Liver (tissue), 9 donors: ENCODE measurements around the gene CAPN2. TPM values are rescaled to one million over a fixed set of nuclear protein-coding genes. Genes with fewer than 3 reads are reported as not detected.

Experiments used
- DNase-seq: peaks from one replicate; pipeline ENCODE4 v3.0.0-alpha.2; 2017; ENCODE audit warnings: low spot score
- H3K27ac ChIP-seq, 2 donors: one replicate each; pipeline ENCODE4 v1.7.0; 2013; ENCODE audit warnings: inconsistent platforms in 2 of 2, low read length in 2 of 2, control low read depth in 1 of 2, low read depth in 1 of 2, mild to moderate bottlenecking in 1 of 2
- H3K27me3 ChIP-seq, 4 donors: one replicate each; pipeline versions ENCODE4 v1.6.1 to v1.7.0; 2013; ENCODE audit warnings: low read length in 3 of 4, inconsistent platforms in 1 of 4, mild to moderate bottlenecking in 1 of 4, moderate library complexity in 1 of 4; ENCODE audit not compliant: control insufficient read depth in 4 of 4, insufficient read depth in 4 of 4
- H3K36me3 ChIP-seq, 4 donors: one replicate each; pipeline versions ENCODE4 v1.6.1 to v1.7.0; 2013; ENCODE audit warnings: low read length in 3 of 4, mild to moderate bottlenecking in 3 of 4, low read depth in 1 of 4, moderate library complexity in 1 of 4; ENCODE audit not compliant: control insufficient read depth in 4 of 4, insufficient read depth in 3 of 4
- H3K4me1 ChIP-seq, 4 donors: one replicate each; pipeline versions ENCODE4 v1.6.1 to v1.7.0; 2013; ENCODE audit warnings: low read length in 3 of 4, mild to moderate bottlenecking in 3 of 4, moderate library complexity in 1 of 4; ENCODE audit not compliant: control insufficient read depth in 4 of 4, insufficient read depth in 4 of 4
- H3K4me3 ChIP-seq, 3 donors: one replicate each; pipeline versions ENCODE4 v1.6.1 to v1.7.0; 2013; ENCODE audit warnings: low read length in 3 of 3, control low read depth in 1 of 3, low read depth in 1 of 3, mild to moderate bottlenecking in 1 of 3
- H3K9ac ChIP-seq, 2 donors: one replicate each; pipeline ENCODE4 v1.7.0; 2013; ENCODE audit warnings: low read length in 2 of 2, mild to moderate bottlenecking in 2 of 2, moderate library complexity in 2 of 2, control low read depth in 1 of 2, low read depth in 1 of 2
- H3K9me3 ChIP-seq, 4 donors: one replicate each; pipeline versions ENCODE4 v1.6.1 to v1.7.0; 2013; ENCODE audit warnings: low read length in 3 of 4; ENCODE audit not compliant: control insufficient read depth in 4 of 4
- EGR1 ChIP-seq, 2 donors: IDR thresholded peaks; 2 replicates each; pipeline ENCODE4 v1.6.1; 2016 to 2018; ENCODE audit warnings: antibody characterized with exemption in 2 of 2, low read depth in 2 of 2
- FOXA2 ChIP-seq: IDR thresholded peaks from 2 replicates; pipeline ENCODE4 v1.6.1; 2016; ENCODE audit warnings: antibody characterized with exemption
- HNF4A ChIP-seq, 2 donors: conservative IDR thresholded peaks; 2 replicates each; pipeline ENCODE4 v1.6.1; 2016; ENCODE audit warnings: antibody characterized with exemption in 2 of 2, mild to moderate bottlenecking in 2 of 2
- JUND ChIP-seq, 2 donors: IDR thresholded peaks; 2 replicates each; pipeline ENCODE4 v1.6.1; 2016; ENCODE audit warnings: antibody characterized with exemption in 2 of 2
- RAD21 ChIP-seq, 2 donors: IDR thresholded peaks; 2 replicates each; pipeline ENCODE4 v1.6.1; 2016; ENCODE audit warnings: antibody characterized with exemption in 2 of 2, mild to moderate bottlenecking in 2 of 2
- SP1 ChIP-seq: IDR thresholded peaks from 2 replicates; pipeline ENCODE4 v1.6.1; 2018; ENCODE audit warnings: antibody characterized with exemption, mild to moderate bottlenecking
- TAF1 ChIP-seq: conservative IDR thresholded peaks from 2 replicates; pipeline ENCODE4 v1.6.1; 2016; ENCODE audit warnings: antibody characterized with exemption, mild to moderate bottlenecking
- YY1 ChIP-seq: IDR thresholded peaks from 2 replicates; pipeline ENCODE4 v1.6.1; 2016; ENCODE audit warnings: antibody characterized with exemption, mild to moderate bottlenecking
- ZBTB33 ChIP-seq: IDR thresholded peaks from 2 replicates; pipeline ENCODE4 v1.6.1; 2016; ENCODE audit warnings: antibody characterized with exemption
- WGBS: extraction: QIAGEN DNeasy Blood & Tissue Kit; methylation state at CpG from one replicate; pipeline ENCODE4 v1.1.7; 2013; 5-methylcytosine and 5-hydroxymethylcytosine counted together
- polyA plus RNA-seq, 2 donors: library from polyadenylated mRNA; stranded (reverse) in 1 of 2; unstranded in 1 of 2; fragments of 200-250 nt in 1 of 2; fragments of >200 nt in 1 of 2; fragmentation: Nextera tagmentation in 1 of 2; extraction: Ambion mirVana in 1 of 2; gene quantifications; one replicate each; pipeline versions ENCODE4 v1.2.1 to v1.2.3, GENCODE V29; 2013 to 2015
- total RNA-seq, 2 donors: library from RNA; depleted of rRNA; stranded (reverse); fragments of >200 nt; gene quantifications; one replicate each; pipeline ENCODE4 v1.2.3, GENCODE V29; 2014
- TF ChIP-seq, protein P1 (sequence below): fragments of 150-350 bp; IDR thresholded peaks from 2 replicates; pipeline ENCODE4 v1.5.1; 2017; ENCODE audit warnings: improper control_type of control experiment, low read depth, low read length; ENCODE audit not compliant: missing input control
- TF ChIP-seq, protein P2 (sequence below): IDR thresholded peaks from 2 replicates; pipeline ENCODE4 v1.6.1; 2016; ENCODE audit warnings: antibody characterized with exemption
- TF ChIP-seq, protein P3 (sequence below): IDR thresholded peaks from 2 replicates; pipeline ENCODE4 v1.6.1; 2016; ENCODE audit warnings: antibody characterized with exemption, mild to moderate bottlenecking
- donor health status: healthy.
- donor health status: healthy.
- donor health status: healthy.
- donor health status: healthy.
- donor health status: healthy.

Gene CAPN2
- total and polyA plus RNA-seq, 4 donors = 11.2 to 20.7 (median 15.5) TPM

- TF ChIP-seq TAF1 (no peak), FOXA2 (peak; percentile 93), EGR1 (IDR thresholded peaks at IDR 0.05; ENCODE audit: low read depth in 2 of 2) (peak; percentile 96 to 99)
These were observed 8.7 kb downstream of the CAPN2 start (continued) for GRCh38 chr1:223720971-223721591.

DNA sequence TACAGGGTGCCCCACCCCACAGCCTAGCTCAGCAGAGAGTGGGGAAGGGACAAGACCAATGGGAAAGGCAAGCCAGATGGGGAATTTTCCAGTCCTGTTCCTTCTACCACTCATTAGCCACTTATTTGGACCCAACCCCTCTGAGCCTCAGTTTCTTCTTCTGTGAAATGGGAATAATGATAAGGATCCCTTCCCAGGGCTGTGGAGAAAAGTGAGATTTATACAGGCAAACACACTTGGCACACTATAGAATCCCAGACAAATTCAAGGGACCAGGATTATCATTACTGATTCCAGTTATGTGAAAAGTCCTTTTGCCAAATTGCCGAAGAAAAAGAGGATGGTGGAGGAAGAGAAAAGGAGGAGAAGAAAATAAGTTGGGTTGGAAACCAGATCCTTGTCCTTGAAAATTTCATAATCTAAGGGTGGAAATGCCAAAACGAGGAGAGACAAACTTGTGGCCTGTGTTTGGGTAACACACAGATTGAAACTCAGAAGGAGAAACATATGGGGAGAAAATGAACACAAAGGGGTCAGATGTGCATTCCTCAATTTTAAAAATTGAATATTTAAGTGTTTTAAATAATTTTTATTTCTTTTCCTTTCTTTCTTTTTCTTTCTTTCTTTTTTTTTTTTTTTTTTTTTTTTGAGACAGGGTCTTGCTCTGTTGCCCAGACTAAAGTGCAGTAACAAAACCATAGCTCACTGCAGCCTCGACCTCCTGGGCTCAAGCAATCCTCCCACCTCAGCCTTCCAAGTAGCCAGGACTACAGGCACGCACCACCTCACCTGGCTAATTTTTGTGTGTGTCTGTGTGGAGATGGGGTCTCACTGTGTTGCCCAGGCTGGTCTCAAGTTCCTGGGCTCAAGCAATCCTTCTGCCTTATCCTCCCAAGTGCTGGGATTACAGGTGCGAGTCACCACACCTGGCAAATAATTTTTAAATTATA lies 9.6 kb downstream of the CAPN2 start:
- no peak for TF ChIP-seq EGR1 (IDR thresholded peaks at IDR 0.05; ENCODE audit: low read depth in 2 of 2)
- no peak for TF ChIP-seq RAD21 (IDR thresholded peaks at IDR 0.05)
- TF ChIP-seq SP1 = no peak
- TF ChIP-seq HNF4A (conservative IDR thresholded peaks at IDR 0.05) = no peak
- TF ChIP-seq ZBTB33 = no peak
- TF ChIP-seq, protein P1, sequence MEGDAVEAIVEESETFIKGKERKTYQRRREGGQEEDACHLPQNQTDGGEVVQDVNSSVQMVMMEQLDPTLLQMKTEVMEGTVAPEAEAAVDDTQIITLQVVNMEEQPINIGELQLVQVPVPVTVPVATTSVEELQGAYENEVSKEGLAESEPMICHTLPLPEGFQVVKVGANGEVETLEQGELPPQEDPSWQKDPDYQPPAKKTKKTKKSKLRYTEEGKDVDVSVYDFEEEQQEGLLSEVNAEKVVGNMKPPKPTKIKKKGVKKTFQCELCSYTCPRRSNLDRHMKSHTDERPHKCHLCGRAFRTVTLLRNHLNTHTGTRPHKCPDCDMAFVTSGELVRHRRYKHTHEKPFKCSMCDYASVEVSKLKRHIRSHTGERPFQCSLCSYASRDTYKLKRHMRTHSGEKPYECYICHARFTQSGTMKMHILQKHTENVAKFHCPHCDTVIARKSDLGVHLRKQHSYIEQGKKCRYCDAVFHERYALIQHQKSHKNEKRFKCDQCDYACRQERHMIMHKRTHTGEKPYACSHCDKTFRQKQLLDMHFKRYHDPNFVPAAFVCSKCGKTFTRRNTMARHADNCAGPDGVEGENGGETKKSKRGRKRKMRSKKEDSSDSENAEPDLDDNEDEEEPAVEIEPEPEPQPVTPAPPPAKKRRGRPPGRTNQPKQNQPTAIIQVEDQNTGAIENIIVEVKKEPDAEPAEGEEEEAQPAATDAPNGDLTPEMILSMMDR = no peak
- TF ChIP-seq, protein P2, sequence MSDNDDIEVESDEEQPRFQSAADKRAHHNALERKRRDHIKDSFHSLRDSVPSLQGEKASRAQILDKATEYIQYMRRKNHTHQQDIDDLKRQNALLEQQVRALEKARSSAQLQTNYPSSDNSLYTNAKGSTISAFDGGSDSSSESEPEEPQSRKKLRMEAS = no peak
- no peak for TF ChIP-seq JUND (IDR thresholded peaks at IDR 0.05)
- TF ChIP-seq TAF1 = no peak
- no peak for TF ChIP-seq YY1
- TF ChIP-seq, protein P3, sequence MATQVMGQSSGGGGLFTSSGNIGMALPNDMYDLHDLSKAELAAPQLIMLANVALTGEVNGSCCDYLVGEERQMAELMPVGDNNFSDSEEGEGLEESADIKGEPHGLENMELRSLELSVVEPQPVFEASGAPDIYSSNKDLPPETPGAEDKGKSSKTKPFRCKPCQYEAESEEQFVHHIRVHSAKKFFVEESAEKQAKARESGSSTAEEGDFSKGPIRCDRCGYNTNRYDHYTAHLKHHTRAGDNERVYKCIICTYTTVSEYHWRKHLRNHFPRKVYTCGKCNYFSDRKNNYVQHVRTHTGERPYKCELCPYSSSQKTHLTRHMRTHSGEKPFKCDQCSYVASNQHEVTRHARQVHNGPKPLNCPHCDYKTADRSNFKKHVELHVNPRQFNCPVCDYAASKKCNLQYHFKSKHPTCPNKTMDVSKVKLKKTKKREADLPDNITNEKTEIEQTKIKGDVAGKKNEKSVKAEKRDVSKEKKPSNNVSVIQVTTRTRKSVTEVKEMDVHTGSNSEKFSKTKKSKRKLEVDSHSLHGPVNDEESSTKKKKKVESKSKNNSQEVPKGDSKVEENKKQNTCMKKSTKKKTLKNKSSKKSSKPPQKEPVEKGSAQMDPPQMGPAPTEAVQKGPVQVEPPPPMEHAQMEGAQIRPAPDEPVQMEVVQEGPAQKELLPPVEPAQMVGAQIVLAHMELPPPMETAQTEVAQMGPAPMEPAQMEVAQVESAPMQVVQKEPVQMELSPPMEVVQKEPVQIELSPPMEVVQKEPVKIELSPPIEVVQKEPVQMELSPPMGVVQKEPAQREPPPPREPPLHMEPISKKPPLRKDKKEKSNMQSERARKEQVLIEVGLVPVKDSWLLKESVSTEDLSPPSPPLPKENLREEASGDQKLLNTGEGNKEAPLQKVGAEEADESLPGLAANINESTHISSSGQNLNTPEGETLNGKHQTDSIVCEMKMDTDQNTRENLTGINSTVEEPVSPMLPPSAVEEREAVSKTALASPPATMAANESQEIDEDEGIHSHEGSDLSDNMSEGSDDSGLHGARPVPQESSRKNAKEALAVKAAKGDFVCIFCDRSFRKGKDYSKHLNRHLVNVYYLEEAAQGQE = no peak
- Histone ChIP-seq H3K36me3 (no peaks in the 10 kb centered on the region), H3K9me3 (no peaks in the 10 kb centered on the region), H3K27ac (peak overlapping the region in 1 of 2 donors; percentile 19), H3K27me3 (no peaks in the 10 kb centered on the region), H3K4me1 (peaks cover 2 to 11% (median 8%) of the 10 kb centered on the region in 4 donors), H3K4me3 (no peak overlapping the region), H3K9ac (no peak overlapping the region)
- 91% methylated on average over 5 of the region's 5 CpGs for WGBS
- no peak for DNase-seq
